ENCODE results near the gene FOXP1. TPM values are rescaled to one million over a fixed set of nuclear protein-coding genes. Genes with fewer than 3 reads are reported as not detected.

Gene FOXP1
- total RNA-seq, 1 experiment from 2014 or later = 6.5 TPM

DNA sequence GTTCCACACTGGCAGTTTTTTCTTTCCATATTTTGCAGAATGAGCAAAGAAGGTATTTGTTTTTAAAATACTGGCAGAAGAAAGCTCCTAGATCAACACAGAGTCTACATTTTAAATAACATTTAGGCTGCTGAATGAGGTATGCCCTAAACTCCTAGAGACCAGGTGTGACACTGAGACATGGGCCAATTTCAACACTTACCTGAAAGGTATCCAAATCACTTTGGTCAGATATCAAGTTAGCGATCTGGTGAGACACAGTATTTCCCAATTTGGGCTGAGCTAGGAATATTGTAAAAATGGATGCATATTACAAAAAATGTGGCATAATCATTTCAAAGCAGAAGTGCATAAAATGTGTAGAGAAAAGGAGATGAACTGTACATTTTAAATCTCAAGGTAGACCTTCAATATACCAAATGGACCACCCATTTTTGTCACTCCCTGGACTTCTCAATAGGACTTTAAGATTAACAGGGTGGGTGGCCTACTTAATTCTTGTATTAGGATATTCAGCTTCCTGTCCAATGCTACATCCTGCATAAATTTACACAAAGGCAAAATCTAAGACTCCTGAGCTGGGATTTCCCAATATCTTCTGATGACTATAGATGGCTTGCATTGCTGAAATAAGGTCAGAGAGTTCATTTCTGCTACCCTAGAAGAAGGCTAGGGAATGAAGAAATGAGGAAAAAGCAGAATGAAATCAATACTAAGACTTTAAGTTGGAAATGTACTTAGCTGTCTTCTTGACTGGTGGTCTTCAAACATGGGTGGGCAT, 487.8 kb downstream of the FOXP1 start:
- in situ Hi-C loops (cut with HindIII; ENCODE audit: low pct_unique_long_range_greater_than_20kb, low sequenced_read_pairs) = no loop called here
- no peak for DNase-seq (ENCODE audit: low read depth, low spot score)

DNA sequence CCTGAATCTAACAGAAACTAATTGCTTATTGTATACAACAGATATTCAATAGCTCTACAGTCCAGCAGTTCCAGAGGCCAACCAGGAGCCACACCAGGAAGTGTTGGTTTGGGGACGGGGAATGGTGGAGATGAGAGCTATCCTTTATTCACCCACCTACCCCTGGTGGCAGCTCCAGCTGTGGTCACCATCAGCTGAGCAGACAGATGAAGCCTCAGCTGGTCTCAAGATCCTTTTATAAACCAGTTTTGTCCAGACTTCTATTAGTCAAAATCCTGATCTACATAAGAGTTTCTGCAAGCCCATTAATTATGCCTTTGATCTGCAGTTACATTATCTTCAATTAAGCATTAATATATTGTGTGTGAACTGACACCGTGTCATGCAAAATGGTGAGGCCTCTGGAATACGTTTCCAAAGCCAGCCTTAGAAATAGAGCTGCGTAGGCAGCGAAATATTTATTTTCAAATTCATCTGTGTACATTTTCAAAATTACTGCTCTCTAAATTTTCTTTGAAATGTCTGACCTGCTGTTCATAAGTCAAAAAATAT, 488.8 kb downstream of the FOXP1 start:
- in situ Hi-C loops (cut with HindIII; ENCODE audit: low pct_unique_long_range_greater_than_20kb, low sequenced_read_pairs) = no loop called here

GRCh38 chr3:71092665-71093064, 490.9 kb downstream of the FOXP1 start:
- in situ Hi-C loops (cut with HindIII; ENCODE audit: low pct_unique_long_range_greater_than_20kb, low sequenced_read_pairs) = no loop called here
- DNase-seq (ENCODE audit: low read depth, low spot score) = no peak

More for the DNA sequence above, 488.8 kb downstream of the FOXP1 start:
- DNase-seq (ENCODE audit: low read depth, low spot score) = no peak

DNA sequence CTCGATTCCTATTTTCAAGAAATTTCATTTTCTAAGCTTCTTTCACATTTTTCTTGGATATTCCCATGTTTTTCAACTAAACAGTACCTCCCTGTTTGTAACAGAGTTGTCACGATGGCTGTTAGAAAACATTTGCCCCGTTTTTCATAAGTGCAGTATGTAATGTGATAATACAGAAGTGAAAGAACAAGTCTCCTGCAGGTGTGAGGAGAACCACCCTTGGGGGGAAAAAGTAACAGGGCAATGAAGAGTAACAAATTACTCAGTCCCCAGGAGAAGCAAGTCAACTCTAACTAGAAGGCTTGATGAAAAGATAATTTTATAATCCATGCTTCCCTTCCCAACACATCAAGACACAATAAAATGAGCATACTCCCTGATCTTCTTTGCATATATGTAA, 493.3 kb downstream of the FOXP1 start:
- no peak for DNase-seq (ENCODE audit: low read depth, low spot score)

DNA sequence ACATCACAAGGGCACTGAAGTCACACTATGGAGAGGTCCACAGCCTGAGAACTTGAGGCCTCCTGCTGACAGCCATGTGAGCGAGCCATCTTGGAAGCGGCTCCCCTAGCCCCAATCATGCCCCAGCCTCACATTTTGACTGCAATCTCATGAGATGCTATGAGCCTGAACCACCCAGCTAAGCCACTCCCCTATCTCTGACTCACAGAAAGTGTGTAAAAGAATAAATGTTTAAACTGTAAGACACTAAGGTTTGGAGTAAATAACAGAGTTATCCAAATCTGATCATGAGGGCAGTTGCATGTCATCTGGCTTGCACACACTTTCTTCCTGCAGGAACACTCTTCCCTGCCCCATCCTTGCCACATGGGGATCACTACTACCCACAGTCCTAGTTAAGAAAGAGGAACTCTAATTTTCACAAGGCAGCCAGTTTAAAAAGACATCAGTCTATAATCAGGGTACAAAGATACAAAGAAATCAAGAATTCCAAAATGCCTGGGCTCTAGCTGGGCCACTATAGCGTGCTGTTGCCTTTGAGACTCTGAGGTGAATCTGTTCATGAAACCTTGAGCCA, 494.2 kb downstream of the FOXP1 start:
- DNase-seq (ENCODE audit: low read depth, low spot score) = no peak
- in situ Hi-C loops (cut with HindIII; ENCODE audit: low pct_unique_long_range_greater_than_20kb, low sequenced_read_pairs) = no loop called here

More for the DNA sequence above, 493.3 kb downstream of the FOXP1 start:
- in situ Hi-C loops (cut with HindIII; ENCODE audit: low pct_unique_long_range_greater_than_20kb, low sequenced_read_pairs) = no loop called here

GRCh38 chr3:71088742-71089141, 494.8 kb downstream of the FOXP1 start:
- DNase-seq (ENCODE audit: low read depth, low spot score) = no peak
- in situ Hi-C loops (cut with HindIII; ENCODE audit: low pct_unique_long_range_greater_than_20kb, low sequenced_read_pairs) = no loop called here

DNA sequence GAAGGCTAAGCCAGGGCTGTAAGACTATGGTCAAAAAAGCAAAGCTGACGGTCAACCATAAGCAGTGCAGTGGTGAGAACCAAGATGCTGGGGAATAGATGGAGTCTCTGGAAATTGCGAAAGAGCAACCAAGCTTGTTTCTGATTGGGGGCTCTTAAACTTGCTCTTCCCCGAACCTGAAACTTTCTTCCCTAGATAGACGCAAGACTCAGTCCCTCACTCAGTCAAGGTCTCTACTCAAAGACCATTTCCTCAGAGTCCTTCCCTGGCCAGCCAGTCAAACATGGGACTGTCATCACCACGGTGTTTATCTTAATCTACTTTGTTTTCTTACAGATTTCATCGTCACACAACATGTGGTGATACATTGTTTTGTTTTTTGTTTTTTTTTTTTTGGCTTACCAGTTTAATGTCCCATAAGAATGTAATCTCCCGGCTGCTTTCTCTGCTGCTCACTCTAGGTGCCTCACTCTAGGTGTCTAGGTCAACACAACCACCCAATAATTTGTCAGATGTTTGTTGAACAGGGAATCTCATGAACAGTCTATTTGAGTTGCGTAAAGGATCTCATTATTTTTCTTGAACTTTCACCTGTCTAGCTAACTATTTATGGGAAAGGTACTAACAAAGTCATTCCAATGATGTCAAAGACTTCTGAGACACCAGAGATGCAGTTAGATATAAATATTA, 495.4 kb downstream of the FOXP1 start:
- no peak for DNase-seq (ENCODE audit: low read depth, low spot score)
- in situ Hi-C loops (cut with HindIII; ENCODE audit: low pct_unique_long_range_greater_than_20kb, low sequenced_read_pairs) = no loop called here

DNA sequence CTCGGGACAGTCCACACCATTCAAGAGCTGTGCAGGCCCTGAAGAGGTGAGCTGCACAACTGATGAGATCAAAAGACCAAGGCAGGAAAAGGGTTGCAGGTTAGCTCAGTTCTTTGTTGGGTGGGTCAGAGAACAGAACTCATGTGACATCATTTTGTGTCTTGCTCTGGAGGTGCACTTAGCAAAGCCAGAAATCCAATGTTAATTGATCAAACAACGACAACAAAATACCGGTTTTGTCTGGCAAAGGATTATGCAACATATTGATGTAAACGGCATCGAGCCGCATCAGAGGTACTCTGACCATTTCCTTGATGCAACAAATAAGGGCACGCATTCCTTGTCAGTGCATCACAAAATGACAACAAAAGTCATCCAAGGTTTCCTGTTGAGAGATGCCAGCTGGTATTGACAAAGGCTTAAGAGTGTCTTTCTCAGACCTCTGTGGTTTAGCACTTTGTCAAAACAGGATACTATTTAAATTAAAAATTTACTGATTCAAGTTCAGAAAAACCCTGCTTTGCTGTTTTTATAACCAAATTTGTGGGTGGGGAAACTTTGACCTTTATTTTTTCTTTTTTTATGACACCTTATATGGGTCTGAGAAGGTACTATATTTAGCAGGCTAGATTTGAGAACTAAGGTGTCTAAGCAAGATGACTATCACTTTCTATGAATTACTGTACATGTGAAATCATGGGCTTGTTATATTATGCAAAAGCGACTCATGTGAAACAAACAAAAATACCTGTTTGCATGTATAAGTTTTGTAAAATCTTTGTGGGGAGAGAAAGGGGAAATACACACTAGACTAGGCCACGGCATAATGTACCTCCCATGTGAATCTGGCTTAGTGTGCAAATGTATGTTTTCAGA, 496.1 kb downstream of the FOXP1 start:
- in situ Hi-C loops (cut with HindIII; ENCODE audit: low pct_unique_long_range_greater_than_20kb, low sequenced_read_pairs) = no loop called here
- DNase-seq (ENCODE audit: low read depth, low spot score) = no peak

- in situ Hi-C loops (cut with HindIII; ENCODE audit: low pct_unique_long_range_greater_than_20kb, low sequenced_read_pairs) = no loop called here
Observed at GRCh38 chr3:71086777-71087142, 496.8 kb downstream of the FOXP1 start.

DNA sequence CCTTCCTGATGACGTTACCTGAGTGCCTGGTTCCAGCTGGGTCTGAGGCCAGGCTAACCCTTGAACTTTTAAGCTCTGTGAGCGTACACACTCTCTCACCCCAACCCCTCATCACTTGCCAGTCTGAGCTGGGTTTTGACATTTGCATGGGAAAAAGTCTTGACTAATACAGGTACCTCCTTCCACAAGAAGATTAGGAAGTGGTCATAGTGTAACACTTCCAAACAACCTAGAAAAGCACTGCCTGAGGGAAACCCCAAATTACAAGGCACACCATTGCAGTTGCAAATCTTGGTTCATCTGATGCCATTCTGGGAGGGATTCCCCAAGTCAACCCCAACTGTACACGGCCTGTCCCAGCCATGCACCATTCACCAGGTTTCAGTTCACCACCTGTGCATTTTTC, 499.8 kb downstream of the FOXP1 start:
- in situ Hi-C loops (cut with HindIII; ENCODE audit: low pct_unique_long_range_greater_than_20kb, low sequenced_read_pairs) = no loop called here
- DNase-seq (ENCODE audit: low read depth, low spot score) = no peak

More at GRCh38 chr3:71086777-71087142, 496.8 kb downstream of the FOXP1 start:
- no peak for DNase-seq (ENCODE audit: low read depth, low spot score)

- no peak for DNase-seq (ENCODE audit: low read depth, low spot score)
- in situ Hi-C loops (cut with HindIII; ENCODE audit: low pct_unique_long_range_greater_than_20kb, low sequenced_read_pairs) = no loop called here
Observed at GRCh38 chr3:71082833-71083232, 500.7 kb downstream of the FOXP1 start.

- no peak for DNase-seq (ENCODE audit: low read depth, low spot score)
- in situ Hi-C loops (cut with HindIII; ENCODE audit: low pct_unique_long_range_greater_than_20kb, low sequenced_read_pairs) = no loop called here
Observed at GRCh38 chr3:71080517-71081083, 502.9 kb downstream of the FOXP1 start.

- no peak for DNase-seq (ENCODE audit: low read depth, low spot score)
- in situ Hi-C loops (cut with HindIII; ENCODE audit: low pct_unique_long_range_greater_than_20kb, low sequenced_read_pairs) = no loop called here
Observed at GRCh38 chr3:71078723-71079525, 504.6 kb downstream of the FOXP1 start.

GRCh38 chr3:71078199-71078598, 505.3 kb downstream of the FOXP1 start:
- DNase-seq (ENCODE audit: low read depth, low spot score) = no peak
- in situ Hi-C loops (cut with HindIII; ENCODE audit: low pct_unique_long_range_greater_than_20kb, low sequenced_read_pairs) = no loop called here

- in situ Hi-C loops (cut with HindIII; ENCODE audit: low pct_unique_long_range_greater_than_20kb, low sequenced_read_pairs) = no loop called here
- no peak for DNase-seq (ENCODE audit: low read depth, low spot score)
Observed at GRCh38 chr3:71077070-71077469, 506.5 kb downstream of the FOXP1 start.

GRCh38 chr3:71076361-71077002, 507.0 kb downstream of the FOXP1 start:
- in situ Hi-C loops (cut with HindIII; ENCODE audit: low pct_unique_long_range_greater_than_20kb, low sequenced_read_pairs) = no loop called here
- DNase-seq (ENCODE audit: low read depth, low spot score) = no peak

Measured in SK-MEL-5 (cell line).